Chondrocyte (in vitro differentiated cells): Measurements from ENCODE around the gene NOP53. TPM values are rescaled to one million over a fixed set of nuclear protein-coding genes. Genes with fewer than 3 reads are reported as not detected.
"Not testable (repeated sequence)": the region's sequence is repeated elsewhere in the genome, so short reads cannot be mapped to it uniquely, and the experiment has no call there.

ENCODE experiments used
- DNase-seq: peaks from one replicate; pipeline ENCODE4 v3.0.0; 2021; ENCODE audit warnings: mixed read lengths, low spot score
- H3K27ac Mint-ChIP-seq: one replicate; pipeline ENCODE4 v1.8.0; 2021; ENCODE audit warnings: mild to moderate bottlenecking, moderate library complexity, mixed read lengths; ENCODE audit not compliant: unreplicated experiment
- H3K27me3 Mint-ChIP-seq: 2 replicates; pipeline ENCODE4 v1.8.0; 2021; ENCODE audit warnings: low read depth, mixed read lengths
- H3K36me3 Mint-ChIP-seq: 2 replicates; pipeline ENCODE4 v1.8.0; 2021; ENCODE audit warnings: low read depth, mixed read lengths
- H3K4me1 Mint-ChIP-seq: 2 replicates; pipeline ENCODE4 v1.8.0; 2021; ENCODE audit warnings: low read depth, mild to moderate bottlenecking, mixed read lengths
- H3K4me3 Mint-ChIP-seq: one replicate; pipeline ENCODE4 v1.8.0; 2021; ENCODE audit warnings: mild to moderate bottlenecking, moderate library complexity, mixed read lengths; ENCODE audit not compliant: unreplicated experiment
- H3K9me3 Mint-ChIP-seq: 2 replicates; pipeline ENCODE4 v1.8.0; 2021; ENCODE audit warnings: low read depth, mixed read lengths
- CTCF ChIP-seq: fragments of 200-600 bp; sonication (generic); IDR thresholded peaks from 2 replicates; pipeline ENCODE4 v1.5.0; 2021; ENCODE audit warnings: antibody characterized with exemption, mild to moderate bottlenecking, moderate library complexity
- total RNA-seq: library from RNA; stranded (reverse); gene quantifications from 3 replicates; pipeline ENCODE4 v1.2.1, GENCODE V29; 2021

Gene NOP53
- total RNA-seq, 1 donor from 2014 or later, result 108 TPM

- no peak overlapping the region for H3K4me3 Mint-ChIP-seq
- H3K9me3 Mint-ChIP-seq, result peaks cover 3% of the 10 kb centered on the region
- H3K27ac Mint-ChIP-seq, result no peak overlapping the region
- TF ChIP-seq CTCF, result no peak
- no peaks in the 10 kb centered on the region for H3K4me1 Mint-ChIP-seq
- peaks cover 24% of the 10 kb centered on the region for H3K36me3 Mint-ChIP-seq
- DNase-seq, result no peak
- H3K27me3 Mint-ChIP-seq, result no peaks in the 10 kb centered on the region
These were observed 16.2 kb downstream of the NOP53 start for GRCh38 chr19:47761566-47761965.

- no peak overlapping the region for H3K27ac Mint-ChIP-seq
- no peak for DNase-seq
- peaks cover 3% of the 10 kb centered on the region for H3K9me3 Mint-ChIP-seq
- no peak overlapping the region for H3K4me3 Mint-ChIP-seq
- no peaks in the 10 kb centered on the region for H3K4me1 Mint-ChIP-seq
- no peak for TF ChIP-seq CTCF
- peaks cover 19% of the 10 kb centered on the region for H3K36me3 Mint-ChIP-seq
- H3K27me3 Mint-ChIP-seq, result no peaks in the 10 kb centered on the region
These were observed 16.8 kb downstream of the NOP53 start for GRCh38 chr19:47762151-47762550.

GRCh38 chr19:47762615-47763308 lies 17.4 kb downstream of the NOP53 start:
- Mint-ChIP-seq H3K9me3 (peaks cover 3% of the 10 kb centered on the region), H3K27ac (no peak overlapping the region), H3K36me3 (peaks cover 14% of the 10 kb centered on the region), H3K4me3 (no peak overlapping the region), H3K4me1 (no peaks in the 10 kb centered on the region), H3K27me3 (no peaks in the 10 kb centered on the region)
- TF ChIP-seq CTCF, result no peak
- DNase-seq, result no peak

GRCh38 chr19:47764705-47765104 lies 19.4 kb downstream of the NOP53 start:
- H3K4me1 Mint-ChIP-seq, H3K27me3 Mint-ChIP-seq, DNase-seq, H3K36me3 Mint-ChIP-seq, H3K27ac Mint-ChIP-seq, H3K4me3 Mint-ChIP-seq, H3K9me3 Mint-ChIP-seq: not testable (repeated sequence)

- H3K4me3 Mint-ChIP-seq, result no peak overlapping the region
- no peaks in the 10 kb centered on the region for H3K9me3 Mint-ChIP-seq
- peak; percentile 88 for TF ChIP-seq CTCF
- no peaks in the 10 kb centered on the region for H3K36me3 Mint-ChIP-seq
- no peaks in the 10 kb centered on the region for H3K4me1 Mint-ChIP-seq
- no peak for DNase-seq
- no peak overlapping the region for H3K27ac Mint-ChIP-seq
- H3K27me3 Mint-ChIP-seq, result peaks cover 7% of the 10 kb centered on the region
These were observed 20.4 kb downstream of the NOP53 start for GRCh38 chr19:47765523-47766358.
